ENCODE results near the gene SPARC. TPM values are rescaled to one million over a fixed set of nuclear protein-coding genes. Genes with fewer than 3 reads are reported as not detected.

SPARC gene
- total and polyA plus RNA-seq, 2 donors (not counting 1 experiment from before 2014, with no cell fraction given): 0.45 TPM; not detected in 1

DNA sequence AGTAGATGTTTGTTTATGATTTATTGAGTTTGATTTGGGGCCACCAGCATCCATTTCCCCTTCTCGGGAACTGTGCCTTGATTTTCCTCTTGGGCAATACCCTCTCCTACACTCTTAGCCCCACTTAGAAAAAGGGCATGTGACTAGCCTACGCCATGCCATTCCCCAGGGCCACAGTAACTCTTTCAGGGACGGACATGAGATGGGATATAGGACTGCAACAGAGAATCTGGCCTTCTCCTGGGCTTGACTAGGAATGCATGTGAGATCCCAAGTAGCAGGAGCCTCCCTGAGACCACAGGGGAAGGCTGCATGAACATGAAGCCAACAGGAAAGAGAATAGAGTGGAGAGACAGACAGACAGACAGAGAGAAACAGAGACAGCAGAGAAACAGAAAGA lies 30.7 kb upstream of the SPARC start:
- ChIA-PET POLR2A (no interaction called here), CTCF (interaction anchor here (0.7 kb wide), 1 partner anchor 59 kb away, joined by 4 read pairs; no protein-coding TSS in a partner anchor)
- no peak overlapping the region for H3K27ac Mint-ChIP-seq
- no peak overlapping the region for H3K27ac ChIP-seq (ENCODE audit: low read length in 2 of 2)
- intact Hi-C loops (cut with micrococcal nuclease): no loop called here
- H3K4me3 Mint-ChIP-seq: no peak overlapping the region
- no peak overlapping the region for H3K9ac ChIP-seq (ENCODE audit: low read length)
- H3K27me3 Mint-ChIP-seq: peaks cover 8% of the 10 kb centered on the region
- H3K4me1 ChIP-seq (ENCODE audit: control insufficient read depth in 2 of 2, insufficient read depth in 2 of 2, low read length in 2 of 2): peaks cover 23 to 26% of the 10 kb centered on the region in 2 donors
- no peak overlapping the region for H3K4me2 ChIP-seq (replicated peaks; ENCODE audit: low read depth, low read length, poor library complexity, severe bottlenecking)
- TF ChIP-seq, protein P1, sequence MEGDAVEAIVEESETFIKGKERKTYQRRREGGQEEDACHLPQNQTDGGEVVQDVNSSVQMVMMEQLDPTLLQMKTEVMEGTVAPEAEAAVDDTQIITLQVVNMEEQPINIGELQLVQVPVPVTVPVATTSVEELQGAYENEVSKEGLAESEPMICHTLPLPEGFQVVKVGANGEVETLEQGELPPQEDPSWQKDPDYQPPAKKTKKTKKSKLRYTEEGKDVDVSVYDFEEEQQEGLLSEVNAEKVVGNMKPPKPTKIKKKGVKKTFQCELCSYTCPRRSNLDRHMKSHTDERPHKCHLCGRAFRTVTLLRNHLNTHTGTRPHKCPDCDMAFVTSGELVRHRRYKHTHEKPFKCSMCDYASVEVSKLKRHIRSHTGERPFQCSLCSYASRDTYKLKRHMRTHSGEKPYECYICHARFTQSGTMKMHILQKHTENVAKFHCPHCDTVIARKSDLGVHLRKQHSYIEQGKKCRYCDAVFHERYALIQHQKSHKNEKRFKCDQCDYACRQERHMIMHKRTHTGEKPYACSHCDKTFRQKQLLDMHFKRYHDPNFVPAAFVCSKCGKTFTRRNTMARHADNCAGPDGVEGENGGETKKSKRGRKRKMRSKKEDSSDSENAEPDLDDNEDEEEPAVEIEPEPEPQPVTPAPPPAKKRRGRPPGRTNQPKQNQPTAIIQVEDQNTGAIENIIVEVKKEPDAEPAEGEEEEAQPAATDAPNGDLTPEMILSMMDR (IDR thresholded peaks at IDR 0.05): no peak
- no peak for TF ChIP-seq EZH2 (IDR thresholded peaks at IDR 0.05; ENCODE audit: borderline replicate concordance, insufficient read depth, low read depth, low read length, poor library complexity, severe bottlenecking)
- H3K4me3 ChIP-seq (ENCODE audit: control extremely low read depth in 1 of 5, extremely low read depth in 1 of 5, insufficient read depth in 1 of 5, low read depth in 2 of 5, low read length in 4 of 5): no peak overlapping the region
- peaks cover 26% of the 10 kb centered on the region for H3K4me1 Mint-ChIP-seq
- DNase-seq: no peak
- H3K9me3 Mint-ChIP-seq (ENCODE audit: insufficient read depth): no peaks in the 10 kb centered on the region
- no peaks in the 10 kb centered on the region for H3K27me3 ChIP-seq (replicated peaks in 1 of 4; ENCODE audit: control extremely low read depth in 1 of 4, control insufficient read depth in 3 of 4, insufficient read depth in 4 of 4, low read length in 3 of 4)
- H3K36me3 ChIP-seq (replicated peaks in 1 of 2; ENCODE audit: control extremely low read depth in 1 of 2, control insufficient read depth in 1 of 2, extremely low read depth in 1 of 2, insufficient read depth in 2 of 2, low read length in 1 of 2): no peaks in the 10 kb centered on the region
- no peaks in the 10 kb centered on the region for H4K20me1 ChIP-seq (ENCODE audit: control insufficient read depth, insufficient read depth, low read length, poor library complexity, severe bottlenecking)
- 100% methylated on average over 2 of the region's 3 CpGs for WGBS (ENCODE audit: insufficient coverage)
- no peaks in the 10 kb centered on the region for H3K79me2 ChIP-seq (ENCODE audit: control insufficient read depth, insufficient read depth, low read length)
- ATAC-seq (ENCODE audit: low read depth): no peak
- H2AFZ ChIP-seq (ENCODE audit: insufficient read depth, low read depth, low read length, poor library complexity, severe bottlenecking): no peak overlapping the region
- H3K9me3 ChIP-seq (ENCODE audit: control extremely low read depth in 1 of 3, control insufficient read depth in 2 of 3, insufficient read depth in 1 of 3, low read length in 2 of 3): no peaks in the 10 kb centered on the region

DNA sequence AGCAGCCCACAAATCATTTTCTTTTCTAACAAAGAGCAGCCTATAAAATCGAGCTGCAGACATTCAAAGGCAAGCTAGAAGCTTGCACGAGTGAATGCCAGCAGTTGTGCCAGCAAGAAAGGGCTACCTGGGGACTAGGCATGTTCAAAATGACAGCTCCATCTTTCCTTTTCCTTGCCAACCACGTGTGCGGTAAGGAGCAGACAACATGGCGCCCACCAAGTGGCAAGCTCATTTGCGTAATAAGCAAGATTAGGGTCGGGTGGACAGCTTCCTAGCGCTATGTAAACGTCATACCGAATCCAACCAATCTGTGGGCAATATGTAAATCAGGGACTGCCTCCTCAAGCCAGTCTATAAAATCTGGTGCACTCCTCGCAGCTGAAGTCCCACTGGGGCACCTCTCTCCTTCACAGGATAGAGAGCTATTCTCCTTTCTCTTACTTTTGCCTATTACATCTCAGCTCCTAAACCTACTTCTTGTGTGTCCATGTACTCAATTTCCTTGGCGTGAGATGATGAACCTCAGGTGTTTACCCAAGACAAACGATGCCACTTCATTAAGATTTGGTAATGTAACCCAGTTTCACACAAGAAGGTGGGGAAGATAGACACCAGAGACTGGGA lies 22.5 kb upstream of the SPARC start:
- ChIA-PET POLR2A (no interaction called here), CTCF (interaction anchor here (0.7 to 1.0 kb wide), 2 partner anchors 31 to 574 kb away, joined by 3 to 4 read pairs; no protein-coding TSS in a partner anchor)

More for the DNA sequence above, 22.5 kb upstream of the SPARC start:
- Mint-ChIP-seq H3K4me3 (no peak overlapping the region), H3K9me3 (ENCODE audit: insufficient read depth) (no peaks in the 10 kb centered on the region), H3K4me1 (peaks cover 7% of the 10 kb centered on the region), H3K27ac (no peak overlapping the region), H3K27me3 (peaks cover 4% of the 10 kb centered on the region)
- Histone ChIP-seq H3K9ac (ENCODE audit: low read length) (no peak overlapping the region), H3K27ac (ENCODE audit: low read length in 2 of 2) (no peak overlapping the region), H3K27me3 (replicated peaks in 1 of 4; ENCODE audit: control extremely low read depth in 1 of 4, control insufficient read depth in 3 of 4, insufficient read depth in 4 of 4, low read length in 3 of 4) (no peaks in the 10 kb centered on the region), H3K9me3 (ENCODE audit: control extremely low read depth in 1 of 3, control insufficient read depth in 2 of 3, insufficient read depth in 1 of 3, low read length in 2 of 3) (peaks cover 0 to 3% (median 0%) of the 10 kb centered on the region in 3 donors), H3K4me2 (replicated peaks; ENCODE audit: low read depth, low read length, poor library complexity, severe bottlenecking) (no peak overlapping the region), H4K20me1 (ENCODE audit: control insufficient read depth, insufficient read depth, low read length, poor library complexity, severe bottlenecking) (no peaks in the 10 kb centered on the region), H3K4me3 (ENCODE audit: control extremely low read depth in 1 of 5, extremely low read depth in 1 of 5, insufficient read depth in 1 of 5, low read depth in 2 of 5, low read length in 4 of 5) (no peak overlapping the region), H3K79me2 (ENCODE audit: control insufficient read depth, insufficient read depth, low read length) (no peaks in the 10 kb centered on the region), H3K4me1 (ENCODE audit: control insufficient read depth in 2 of 2, insufficient read depth in 2 of 2, low read length in 2 of 2) (peaks cover 4 to 7% of the 10 kb centered on the region in 2 donors), H2AFZ (ENCODE audit: insufficient read depth, low read depth, low read length, poor library complexity, severe bottlenecking) (no peak overlapping the region), H3K36me3 (replicated peaks in 1 of 2; ENCODE audit: control extremely low read depth in 1 of 2, control insufficient read depth in 1 of 2, extremely low read depth in 1 of 2, insufficient read depth in 2 of 2, low read length in 1 of 2) (no peaks in the 10 kb centered on the region)
- TF ChIP-seq EZH2 (IDR thresholded peaks at IDR 0.05; ENCODE audit: borderline replicate concordance, insufficient read depth, low read depth, low read length, poor library complexity, severe bottlenecking): no peak
- TF ChIP-seq, protein P1 (IDR thresholded peaks at IDR 0.05): no peak
- intact Hi-C loops (cut with micrococcal nuclease): no loop called here
- no peak for DNase-seq
- 94% methylated on average over 11 of the region's 13 CpGs for WGBS (ENCODE audit: insufficient coverage)
- no peak for ATAC-seq (ENCODE audit: low read depth)

All from B cell (primary cell).